Measurements from ENCODE around the gene SERGEF. TPM values are rescaled to one million over a fixed set of nuclear protein-coding genes. Genes with fewer than 3 reads are reported as not detected.

SERGEF gene
- total RNA-seq, 4 donors from 2014 or later, result 18.9 to 23.9 (median 20.6) TPM

- DNase-seq (ENCODE audit: low spot score), result no peak
Observed at GRCh38 chr11:17769218-17769617, 243.6 kb downstream of the SERGEF start.

GRCh38 chr11:17768547-17768946 lies 244.3 kb downstream of the SERGEF start:
- ATAC-seq (ENCODE audit: low FRiP score) (no peak), DNase-seq (ENCODE audit: low spot score) (no peak)
- TF ChIP-seq CTCF (IDR thresholded peaks at IDR 0.05), result no peak

More at GRCh38 chr11:17769218-17769617, 243.6 kb downstream of the SERGEF start:
- TF ChIP-seq CTCF (IDR thresholded peaks at IDR 0.05), result no peak
- no peak for ATAC-seq (ENCODE audit: low FRiP score)

- ATAC-seq (ENCODE audit: low FRiP score) (no peak), DNase-seq (ENCODE audit: low spot score) (no peak)
- no peak for TF ChIP-seq CTCF (IDR thresholded peaks at IDR 0.05)
Observed at GRCh38 chr11:17767914-17768313, 244.9 kb downstream of the SERGEF start.

- ATAC-seq (ENCODE audit: low FRiP score) (no peak), DNase-seq (ENCODE audit: low spot score) (no peak)
- no peak for TF ChIP-seq CTCF (IDR thresholded peaks at IDR 0.05)
Observed at GRCh38 chr11:17767301-17767885, 245.5 kb downstream of the SERGEF start.

- TF ChIP-seq CTCF (IDR thresholded peaks at IDR 0.05), result no peak
Observed at GRCh38 chr11:17766590-17766989, 246.3 kb downstream of the SERGEF start.

GRCh38 chr11:17766073-17766359 lies 246.8 kb downstream of the SERGEF start:
- DNase-seq (ENCODE audit: low spot score), result no peak
- no peak for TF ChIP-seq CTCF (IDR thresholded peaks at IDR 0.05)
- ATAC-seq (ENCODE audit: low FRiP score), result no peak

More at GRCh38 chr11:17766590-17766989, 246.3 kb downstream of the SERGEF start:
- DNase-seq (ENCODE audit: low spot score) (no peak), ATAC-seq (ENCODE audit: low FRiP score) (no peak)

GRCh38 chr11:17765356-17766072 lies 247.3 kb downstream of the SERGEF start:
- DNase-seq (ENCODE audit: low spot score) (no peak), ATAC-seq (ENCODE audit: low FRiP score) (no peak)
- no peak for TF ChIP-seq CTCF (IDR thresholded peaks at IDR 0.05)

Measured in omental fat pad (tissue), 4 donors.